ENCODE results near the gene MED12L.

DNA sequence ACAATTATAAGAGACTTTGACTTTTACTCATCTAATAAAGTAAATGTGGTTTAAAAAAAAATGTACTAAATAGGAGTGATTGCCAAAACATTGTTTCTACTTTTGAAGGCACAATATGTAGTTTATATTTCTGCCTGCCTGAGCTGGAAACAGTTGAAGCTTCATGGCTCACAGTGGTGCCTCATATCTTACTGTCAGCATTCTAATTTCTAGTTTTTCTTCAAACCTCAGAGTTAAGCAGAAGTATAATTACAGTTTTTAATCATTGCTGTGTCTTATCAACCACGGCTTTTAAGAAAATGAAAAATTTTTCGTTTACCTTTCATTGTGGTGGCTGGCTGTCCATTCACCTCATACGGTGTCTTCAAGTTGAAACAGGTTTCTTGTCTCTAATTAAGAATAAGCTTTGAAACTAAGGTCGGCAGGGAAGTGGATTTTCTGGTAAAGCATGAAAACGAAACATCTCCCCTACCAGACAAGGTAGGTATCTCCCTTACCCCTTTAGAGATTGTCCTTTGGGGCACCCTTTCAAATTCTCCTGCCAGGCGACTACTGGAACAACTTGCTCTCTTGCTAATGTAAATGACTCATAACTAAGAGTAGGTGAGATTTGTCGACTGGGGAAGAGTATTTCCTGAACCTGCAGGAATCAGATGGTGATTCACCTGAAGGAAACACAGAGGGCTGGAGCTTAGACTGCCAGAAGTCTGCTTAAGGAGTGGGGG, 231.0 kb downstream of the MED12L start, which contains the start of gene GPR87:
- TF ChIP-seq, protein P1, sequence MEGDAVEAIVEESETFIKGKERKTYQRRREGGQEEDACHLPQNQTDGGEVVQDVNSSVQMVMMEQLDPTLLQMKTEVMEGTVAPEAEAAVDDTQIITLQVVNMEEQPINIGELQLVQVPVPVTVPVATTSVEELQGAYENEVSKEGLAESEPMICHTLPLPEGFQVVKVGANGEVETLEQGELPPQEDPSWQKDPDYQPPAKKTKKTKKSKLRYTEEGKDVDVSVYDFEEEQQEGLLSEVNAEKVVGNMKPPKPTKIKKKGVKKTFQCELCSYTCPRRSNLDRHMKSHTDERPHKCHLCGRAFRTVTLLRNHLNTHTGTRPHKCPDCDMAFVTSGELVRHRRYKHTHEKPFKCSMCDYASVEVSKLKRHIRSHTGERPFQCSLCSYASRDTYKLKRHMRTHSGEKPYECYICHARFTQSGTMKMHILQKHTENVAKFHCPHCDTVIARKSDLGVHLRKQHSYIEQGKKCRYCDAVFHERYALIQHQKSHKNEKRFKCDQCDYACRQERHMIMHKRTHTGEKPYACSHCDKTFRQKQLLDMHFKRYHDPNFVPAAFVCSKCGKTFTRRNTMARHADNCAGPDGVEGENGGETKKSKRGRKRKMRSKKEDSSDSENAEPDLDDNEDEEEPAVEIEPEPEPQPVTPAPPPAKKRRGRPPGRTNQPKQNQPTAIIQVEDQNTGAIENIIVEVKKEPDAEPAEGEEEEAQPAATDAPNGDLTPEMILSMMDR (conservative IDR thresholded peaks at IDR 0.05 in 1 of 2, IDR thresholded peaks at IDR 0.05 in 1 of 2; ENCODE audit: low read depth in 1 of 2, low read length in 2 of 2): no peak
- no peak for TF ChIP-seq EZH2 (IDR thresholded peaks at IDR 0.05; ENCODE audit: low read length, missing control alignments)

Data from fibroblast of lung (primary cell).